Measurements from ENCODE around the gene TULP1.
"Not testable (repeated sequence)": the region's sequence is repeated elsewhere in the genome, so short reads cannot be mapped to it uniquely, and the experiment has no call there.

The TULP1 gene

DNA sequence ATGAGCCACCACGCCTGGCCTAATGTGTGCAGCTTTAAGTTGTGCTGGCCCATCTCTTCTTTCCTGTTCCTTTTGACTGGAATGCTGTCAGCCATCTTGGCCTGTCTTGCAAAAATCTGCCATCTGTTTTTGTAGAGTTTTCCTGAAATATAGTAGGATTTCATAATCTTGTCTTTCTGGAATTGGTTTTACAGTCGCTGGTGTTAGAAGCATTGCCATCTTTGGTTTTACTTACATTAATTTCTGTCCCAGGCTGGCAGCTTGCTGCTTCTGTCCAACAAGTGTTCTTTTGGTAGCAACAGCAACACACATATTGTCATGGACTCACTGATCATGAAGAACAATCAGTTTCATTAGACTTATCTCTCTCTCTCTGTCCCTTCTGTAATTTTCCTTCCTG lies 29.1 kb upstream of the TULP1 start:
- H3K9ac ChIP-seq (ENCODE audit: low read length), result no peak overlapping the region
- no peak overlapping the region for H3K4me3 ChIP-seq (ENCODE audit: low read length)
- no peak overlapping the region for H3K27ac ChIP-seq (ENCODE audit: low read length)
- H3K27me3 ChIP-seq (ENCODE audit: control insufficient read depth, insufficient read depth, low read length), result no peaks in the 10 kb centered on the region
- H3K4me1 ChIP-seq (ENCODE audit: control insufficient read depth, low read depth, low read length), result no peaks in the 10 kb centered on the region
- no peaks in the 10 kb centered on the region for H3K36me3 ChIP-seq (ENCODE audit: control insufficient read depth, low read depth, low read length)
- no peaks in the 10 kb centered on the region for H3K9me3 ChIP-seq (ENCODE audit: control insufficient read depth, low read depth, low read length)

DNA sequence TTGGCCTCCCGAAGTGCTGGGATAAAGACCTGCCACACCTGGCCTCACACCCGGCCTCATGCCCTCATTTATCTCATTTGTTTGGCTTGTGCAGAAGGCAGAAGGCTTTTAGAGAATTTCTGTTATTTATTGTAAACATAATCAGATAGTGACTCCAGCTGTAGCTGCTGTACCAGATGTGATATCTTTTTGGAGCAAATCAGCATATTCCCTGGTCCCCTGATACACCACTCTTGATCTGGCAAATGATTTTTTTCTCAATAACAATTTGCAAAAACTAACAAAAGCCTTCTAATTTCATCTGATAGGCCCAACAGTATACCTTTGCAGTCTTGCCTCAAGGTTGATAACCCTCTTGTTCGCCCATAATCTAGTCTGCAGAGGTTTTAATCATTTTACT lies 26.5 kb upstream of the TULP1 start:
- H3K27me3 ChIP-seq (ENCODE audit: control insufficient read depth, insufficient read depth, low read length), result no peaks in the 10 kb centered on the region
- H3K36me3 ChIP-seq (ENCODE audit: control insufficient read depth, low read depth, low read length), result no peaks in the 10 kb centered on the region
- H3K4me3 ChIP-seq (ENCODE audit: low read length), result no peak overlapping the region
- H3K27ac ChIP-seq (ENCODE audit: low read length), result no peak overlapping the region
- H3K4me1 ChIP-seq (ENCODE audit: control insufficient read depth, low read depth, low read length), result peaks cover 2% of the 10 kb centered on the region
- H3K9ac ChIP-seq (ENCODE audit: low read length), result no peak overlapping the region
- no peaks in the 10 kb centered on the region for H3K9me3 ChIP-seq (ENCODE audit: control insufficient read depth, low read depth, low read length)

DNA sequence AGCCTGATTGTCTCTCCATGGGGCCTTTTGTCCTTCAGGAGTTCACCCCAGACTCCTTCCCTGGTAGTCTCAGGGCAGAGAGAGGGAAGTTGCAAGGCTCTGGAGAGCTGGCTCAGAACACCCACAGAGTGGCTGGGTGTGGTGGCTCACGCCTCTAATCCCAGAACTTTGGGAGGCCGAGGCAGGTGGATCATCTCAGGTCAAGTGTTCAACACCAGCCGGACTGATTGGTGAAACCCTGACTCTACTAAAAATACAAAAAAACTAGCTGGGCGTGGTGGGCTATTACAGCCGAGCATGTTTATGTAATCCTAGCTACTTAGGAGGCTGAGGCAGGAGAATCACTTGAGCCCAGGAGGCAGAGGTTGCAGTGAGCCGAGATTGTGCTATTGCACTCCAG lies 23.2 kb upstream of the TULP1 start:
- H3K9me3 ChIP-seq (ENCODE audit: control insufficient read depth, low read depth, low read length); H3K27me3 ChIP-seq (ENCODE audit: control insufficient read depth, insufficient read depth, low read length); H3K9ac ChIP-seq (ENCODE audit: low read length); H3K36me3 ChIP-seq (ENCODE audit: control insufficient read depth, low read depth, low read length); H3K4me1 ChIP-seq (ENCODE audit: control insufficient read depth, low read depth, low read length); H3K4me3 ChIP-seq (ENCODE audit: low read length); H3K27ac ChIP-seq (ENCODE audit: low read length): not testable (repeated sequence)

DNA sequence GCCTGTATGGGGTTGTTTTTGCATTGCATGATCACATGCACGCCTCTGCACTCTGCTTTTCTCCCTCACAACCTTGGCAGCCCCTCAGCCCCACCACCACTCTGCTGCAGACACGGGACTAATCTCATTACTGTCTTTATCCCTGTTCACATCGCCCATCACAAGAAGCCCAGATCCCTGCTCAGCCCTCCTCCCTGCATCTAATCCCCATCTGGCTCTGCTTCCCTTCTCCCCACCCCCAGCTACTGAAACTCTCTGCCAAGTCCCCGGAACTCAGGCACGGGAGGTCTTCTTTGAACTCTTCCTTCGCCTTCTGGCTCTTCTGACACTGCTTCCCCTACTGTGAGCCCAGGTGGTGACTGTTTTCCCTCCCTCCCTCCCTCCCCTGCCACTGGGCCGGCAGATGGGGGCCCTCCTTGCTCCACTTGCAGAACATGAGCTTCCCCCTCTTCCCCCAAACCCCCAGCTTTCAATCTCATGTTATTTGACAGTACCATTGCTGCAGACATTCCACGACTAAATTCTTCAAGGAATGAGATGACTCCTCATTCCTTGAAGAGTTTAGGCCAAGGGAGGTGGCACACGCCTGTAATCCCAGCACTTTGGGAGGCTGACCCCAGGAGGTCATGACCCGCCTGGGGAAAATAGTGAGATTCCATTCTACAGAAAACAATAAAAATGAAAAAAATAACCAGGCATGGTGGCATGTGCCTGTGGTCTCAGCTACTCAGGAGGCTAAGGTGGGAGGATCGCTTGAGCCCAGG lies 21.9 kb upstream of the TULP1 start:
- no peak overlapping the region for H3K4me3 ChIP-seq (ENCODE audit: low read length)
- H3K27ac ChIP-seq (ENCODE audit: low read length), result no peak overlapping the region
- H3K36me3 ChIP-seq (ENCODE audit: control insufficient read depth, low read depth, low read length), result no peaks in the 10 kb centered on the region
- no peaks in the 10 kb centered on the region for H3K27me3 ChIP-seq (ENCODE audit: control insufficient read depth, insufficient read depth, low read length)
- H3K4me1 ChIP-seq (ENCODE audit: control insufficient read depth, low read depth, low read length), result peaks cover 7% of the 10 kb centered on the region
- no peaks in the 10 kb centered on the region for H3K9me3 ChIP-seq (ENCODE audit: control insufficient read depth, low read depth, low read length)
- no peak overlapping the region for H3K9ac ChIP-seq (ENCODE audit: low read length)

DNA sequence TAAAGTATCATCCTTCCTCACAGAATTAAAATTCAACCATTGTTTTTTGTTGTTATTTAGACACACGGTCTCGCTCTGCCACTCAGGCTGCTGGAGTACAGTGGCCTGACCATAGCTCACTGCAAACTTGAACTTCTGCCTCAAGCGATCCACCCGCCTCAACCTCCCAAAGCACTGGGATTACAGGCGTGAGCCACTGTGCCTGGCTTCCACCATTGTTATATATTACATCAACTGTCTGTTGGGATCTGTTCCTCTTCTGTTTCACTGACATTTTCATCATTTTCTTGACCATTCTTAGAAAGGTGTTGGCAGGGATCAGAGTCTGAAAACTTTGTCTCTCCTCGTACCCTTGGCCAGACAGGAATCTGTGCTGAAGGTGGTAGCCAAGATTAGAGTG lies 21.3 kb upstream of the TULP1 start:
- Histone ChIP-seq H3K9ac (ENCODE audit: low read length) (no peak overlapping the region), H3K4me3 (ENCODE audit: low read length) (no peak overlapping the region), H3K27me3 (ENCODE audit: control insufficient read depth, insufficient read depth, low read length) (no peaks in the 10 kb centered on the region)

DNA sequence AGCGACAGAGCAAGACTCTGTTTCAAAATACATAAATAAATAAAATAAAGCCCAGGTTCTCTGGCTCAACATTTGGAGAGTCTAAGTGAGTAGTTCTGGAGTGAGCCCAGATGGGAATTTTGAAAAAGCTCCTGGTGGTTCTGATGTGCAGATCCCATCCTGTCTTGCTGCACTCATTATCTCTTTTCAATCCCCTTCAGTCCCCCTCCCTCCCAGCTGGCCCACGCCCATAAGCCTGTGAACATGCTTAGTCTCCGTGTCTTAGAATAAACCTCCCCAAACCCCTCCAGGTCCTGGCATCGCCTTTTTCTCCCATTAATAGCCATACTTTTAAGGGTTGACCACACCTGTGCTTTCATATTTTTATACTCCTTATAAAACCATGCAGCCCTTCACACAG lies 19.4 kb upstream of the TULP1 start:
- Histone ChIP-seq H3K27ac (ENCODE audit: low read length) (no peak overlapping the region), H3K9me3 (ENCODE audit: control insufficient read depth, low read depth, low read length) (no peaks in the 10 kb centered on the region), H3K27me3 (ENCODE audit: control insufficient read depth, insufficient read depth, low read length) (no peaks in the 10 kb centered on the region), H3K36me3 (ENCODE audit: control insufficient read depth, low read depth, low read length) (no peaks in the 10 kb centered on the region), H3K9ac (ENCODE audit: low read length) (no peak overlapping the region), H3K4me3 (ENCODE audit: low read length) (no peak overlapping the region), H3K4me1 (ENCODE audit: control insufficient read depth, low read depth, low read length) (peaks cover 7% of the 10 kb centered on the region)

More for the DNA sequence above, 21.3 kb upstream of the TULP1 start:
- Histone ChIP-seq H3K36me3 (ENCODE audit: control insufficient read depth, low read depth, low read length) (no peaks in the 10 kb centered on the region), H3K27ac (ENCODE audit: low read length) (no peak overlapping the region), H3K9me3 (ENCODE audit: control insufficient read depth, low read depth, low read length) (no peaks in the 10 kb centered on the region), H3K4me1 (ENCODE audit: control insufficient read depth, low read depth, low read length) (peaks cover 7% of the 10 kb centered on the region)

DNA sequence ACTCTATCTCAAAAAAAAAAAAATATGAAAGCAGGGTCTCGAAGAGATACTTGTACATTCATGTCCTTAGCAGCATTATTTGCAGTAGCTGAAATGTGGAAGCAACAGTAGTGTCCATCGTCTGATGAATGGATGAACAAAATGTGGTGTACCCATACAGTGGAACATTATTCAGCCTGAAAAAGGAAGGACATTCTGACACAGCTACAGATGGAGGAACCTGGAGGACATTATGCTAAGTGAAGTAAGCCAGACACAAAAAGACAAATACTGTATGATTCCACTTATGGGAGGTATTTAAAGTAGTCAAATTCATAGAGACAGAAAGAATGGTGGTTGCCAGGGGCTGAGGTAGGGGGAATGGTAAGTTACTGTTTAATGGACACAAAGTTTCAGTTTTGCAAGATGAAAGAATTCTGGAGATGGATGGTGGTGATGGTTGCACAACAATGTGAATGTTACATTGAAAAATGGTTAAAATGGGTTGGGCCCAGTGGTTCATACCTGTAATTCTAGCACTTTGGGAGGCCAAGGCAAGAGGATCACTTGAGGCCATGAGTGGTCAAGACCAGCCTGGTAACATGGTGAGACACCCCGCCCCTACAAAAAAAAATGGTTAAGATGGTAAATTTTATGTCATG lies 11.8 kb upstream of the TULP1 start:
- H3K9ac ChIP-seq (ENCODE audit: low read length), result no peak overlapping the region
- no peak overlapping the region for H3K27ac ChIP-seq (ENCODE audit: low read length)
- no peaks in the 10 kb centered on the region for H3K36me3 ChIP-seq (ENCODE audit: control insufficient read depth, low read depth, low read length)
- no peak overlapping the region for H3K4me3 ChIP-seq (ENCODE audit: low read length)
- H3K27me3 ChIP-seq (ENCODE audit: control insufficient read depth, insufficient read depth, low read length), result peaks cover 3% of the 10 kb centered on the region
- no peaks in the 10 kb centered on the region for H3K9me3 ChIP-seq (ENCODE audit: control insufficient read depth, low read depth, low read length)
- no peaks in the 10 kb centered on the region for H3K4me1 ChIP-seq (ENCODE audit: control insufficient read depth, low read depth, low read length)

DNA sequence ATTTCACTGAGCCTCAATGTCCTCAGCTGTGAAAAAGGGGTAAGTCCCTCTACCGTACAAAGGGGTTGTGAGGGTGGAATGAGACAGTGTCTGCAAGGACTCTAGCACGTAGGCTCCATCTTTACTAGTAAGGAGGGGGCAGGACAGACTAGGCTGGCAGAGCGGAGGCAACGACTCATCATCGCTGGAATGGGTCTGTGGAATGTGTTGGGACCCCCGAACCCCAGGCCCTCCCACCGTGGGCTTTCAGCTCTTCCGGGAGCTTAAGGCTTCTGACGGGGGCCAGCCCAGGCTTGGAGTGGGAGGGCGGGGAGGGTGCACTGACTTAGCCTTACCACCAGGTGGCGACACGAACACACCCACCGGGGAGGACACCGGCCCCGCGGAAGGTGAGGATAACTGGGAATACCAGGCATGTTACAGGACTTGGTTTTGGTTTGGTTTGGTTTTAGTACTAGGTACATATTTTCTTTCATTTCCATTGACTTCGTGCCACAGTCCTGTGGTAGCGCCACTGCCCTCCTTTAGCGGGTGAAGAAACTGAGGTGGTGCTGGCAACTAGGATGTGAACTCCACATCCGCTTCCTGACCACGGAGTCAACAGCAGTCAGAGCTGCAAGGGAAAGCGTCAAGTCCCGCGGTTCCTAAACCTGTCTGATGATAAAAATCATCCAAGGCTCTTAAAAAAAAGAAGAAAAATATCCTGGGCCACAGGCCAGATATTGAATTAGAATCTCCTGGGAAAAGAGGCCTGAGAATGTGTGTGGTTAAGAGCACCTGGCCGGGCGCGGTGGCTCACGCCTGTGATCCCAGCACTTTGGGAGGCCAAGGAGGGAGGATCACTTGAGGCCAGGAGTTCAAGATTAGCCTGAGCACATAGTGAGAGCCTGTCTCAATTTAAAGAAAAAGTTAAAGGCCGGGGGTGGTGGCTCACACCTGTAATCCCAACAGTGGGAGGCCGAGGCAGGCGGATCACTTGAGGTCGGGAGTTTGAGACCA lies 10.3 kb upstream of the TULP1 start:
- H3K27me3 ChIP-seq (ENCODE audit: control insufficient read depth, insufficient read depth, low read length), result peaks cover 3% of the 10 kb centered on the region
- no peaks in the 10 kb centered on the region for H3K9me3 ChIP-seq (ENCODE audit: control insufficient read depth, low read depth, low read length)
- no peaks in the 10 kb centered on the region for H3K36me3 ChIP-seq (ENCODE audit: control insufficient read depth, low read depth, low read length)
- no peak overlapping the region for H3K27ac ChIP-seq (ENCODE audit: low read length)
- H3K4me1 ChIP-seq (ENCODE audit: control insufficient read depth, low read depth, low read length), result no peaks in the 10 kb centered on the region
- H3K4me3 ChIP-seq (ENCODE audit: low read length), result peak overlapping the region; percentile 25
- no peak overlapping the region for H3K9ac ChIP-seq (ENCODE audit: low read length)

DNA sequence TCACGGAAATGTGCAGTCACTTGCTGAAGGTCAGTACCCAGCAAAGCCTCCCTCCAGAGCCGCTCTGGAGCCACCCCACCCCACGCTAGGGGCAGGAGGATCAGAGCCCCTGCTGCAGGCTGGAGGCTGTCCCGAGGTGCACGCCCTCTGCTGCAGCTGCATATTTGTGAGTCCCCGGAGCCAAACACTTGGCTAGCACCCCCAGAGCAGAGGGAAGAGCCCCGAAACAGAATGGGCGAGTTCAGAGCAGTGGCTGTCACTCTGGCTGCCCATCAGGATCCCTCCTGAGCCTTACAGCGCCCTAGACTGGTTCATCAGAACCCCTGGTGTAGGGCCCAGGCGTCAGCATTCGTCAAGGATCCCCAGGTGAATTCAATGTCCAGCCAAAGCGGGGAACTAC lies 9.5 kb upstream of the TULP1 start:
- no peaks in the 10 kb centered on the region for H3K36me3 ChIP-seq (ENCODE audit: control insufficient read depth, low read depth, low read length)
- no peaks in the 10 kb centered on the region for H3K4me1 ChIP-seq (ENCODE audit: control insufficient read depth, low read depth, low read length)
- no peak overlapping the region for H3K4me3 ChIP-seq (ENCODE audit: low read length)
- H3K27me3 ChIP-seq (ENCODE audit: control insufficient read depth, insufficient read depth, low read length), result peaks cover 3% of the 10 kb centered on the region
- no peak overlapping the region for H3K9ac ChIP-seq (ENCODE audit: low read length)
- no peaks in the 10 kb centered on the region for H3K9me3 ChIP-seq (ENCODE audit: control insufficient read depth, low read depth, low read length)
- H3K27ac ChIP-seq (ENCODE audit: low read length), result no peak overlapping the region

DNA sequence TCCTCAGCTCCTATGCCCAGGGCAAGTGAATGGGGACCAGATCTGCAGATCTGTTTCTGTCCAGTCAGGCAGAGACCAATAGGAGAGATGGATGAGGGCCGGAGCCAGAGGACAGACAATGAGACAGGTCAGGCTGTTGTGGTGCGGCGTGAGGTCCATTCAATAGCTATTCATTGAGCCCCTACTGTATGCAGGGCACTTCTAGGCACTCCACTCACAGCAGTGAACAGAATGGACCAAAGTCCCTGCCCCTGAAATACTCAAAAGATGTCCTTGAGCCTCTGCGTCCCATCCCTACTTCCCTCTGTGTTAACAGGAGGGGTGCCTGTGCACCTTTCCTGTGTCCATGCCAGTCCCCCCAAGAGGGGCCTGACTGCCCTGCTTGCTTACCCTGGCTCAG lies 8.5 kb upstream of the TULP1 start:
- Histone ChIP-seq H3K4me1 (ENCODE audit: control insufficient read depth, low read depth, low read length) (no peaks in the 10 kb centered on the region), H3K9ac (ENCODE audit: low read length) (no peak overlapping the region), H3K4me3 (ENCODE audit: low read length) (no peak overlapping the region), H3K27me3 (ENCODE audit: control insufficient read depth, insufficient read depth, low read length) (peaks cover 3% of the 10 kb centered on the region), H3K36me3 (ENCODE audit: control insufficient read depth, low read depth, low read length) (no peaks in the 10 kb centered on the region), H3K9me3 (ENCODE audit: control insufficient read depth, low read depth, low read length) (no peaks in the 10 kb centered on the region), H3K27ac (ENCODE audit: low read length) (no peak overlapping the region)

DNA sequence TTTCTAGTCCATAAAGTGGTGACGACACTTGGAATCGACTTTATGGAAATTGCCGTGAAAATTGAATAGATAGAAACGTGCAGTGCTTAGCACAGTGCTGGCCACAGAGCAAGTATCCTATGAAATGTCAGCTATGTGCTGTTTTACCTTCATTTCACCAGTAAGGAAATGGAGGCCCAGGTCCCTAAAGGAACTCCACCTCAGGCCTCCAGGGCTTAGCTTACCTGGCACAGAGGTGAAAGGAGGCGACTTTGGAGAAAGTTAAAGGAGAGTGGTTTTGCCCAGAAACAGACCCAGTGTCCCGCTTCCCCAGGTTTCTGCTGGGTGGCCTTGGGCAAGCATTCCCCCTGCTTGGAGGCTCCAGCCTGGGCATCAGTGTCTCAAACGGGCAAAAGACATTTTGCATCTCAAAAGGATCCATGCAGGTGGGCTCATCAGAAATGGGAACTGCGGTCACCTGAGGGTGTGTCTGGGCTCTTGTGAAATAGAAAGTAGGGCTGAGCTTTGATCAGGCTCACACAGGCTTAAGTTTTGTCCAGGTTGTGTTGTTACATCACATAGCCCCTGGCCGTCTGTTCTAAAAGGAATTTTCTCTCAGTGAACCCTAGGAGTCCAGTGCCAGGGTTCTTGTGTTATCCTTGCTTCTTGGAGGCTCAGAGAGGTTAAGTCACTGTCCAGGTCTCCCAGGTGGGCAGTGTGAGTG lies 6.8 kb upstream of the TULP1 start:
- Histone ChIP-seq H3K27ac (ENCODE audit: low read length) (no peak overlapping the region), H3K9ac (ENCODE audit: low read length) (no peak overlapping the region), H3K9me3 (ENCODE audit: control insufficient read depth, low read depth, low read length) (no peaks in the 10 kb centered on the region), H3K4me1 (ENCODE audit: control insufficient read depth, low read depth, low read length) (no peaks in the 10 kb centered on the region), H3K36me3 (ENCODE audit: control insufficient read depth, low read depth, low read length) (no peaks in the 10 kb centered on the region), H3K27me3 (ENCODE audit: control insufficient read depth, insufficient read depth, low read length) (peaks cover 3% of the 10 kb centered on the region), H3K4me3 (ENCODE audit: low read length) (no peak overlapping the region)
